Fibroblast of upper back skin (primary cell): ENCODE data around the gene HSPA12A.
A peak's percentile ranks its signal among the peaks of the same experiment; 100 is the strongest.
"Not testable (repeated sequence)": the region's sequence is repeated elsewhere in the genome, so short reads cannot be mapped to it uniquely, and the experiment has no call there.

Experiments
- DNase-seq: peaks from one replicate; pipeline ENCODE4 v3.0.0-alpha.2; 2013

Gene HSPA12A

GRCh38 chr10:116713846-116714245 lies 28.5 kb downstream of the HSPA12A start:
- DNase-seq, result no peak

GRCh38 chr10:116712989-116713543 lies 29.3 kb downstream of the HSPA12A start:
- DNase-seq, result no peak

GRCh38 chr10:116712519-116712918 lies 29.8 kb downstream of the HSPA12A start:
- no peak for DNase-seq

GRCh38 chr10:116711803-116712202 lies 30.6 kb downstream of the HSPA12A start:
- DNase-seq, result not testable (repeated sequence)

GRCh38 chr10:116710076-116710475 lies 32.3 kb downstream of the HSPA12A start:
- DNase-seq, result no peak

- no peak for DNase-seq
Measured at GRCh38 chr10:116708877-116709276, 33.5 kb downstream of the HSPA12A start.

GRCh38 chr10:116708391-116708821 lies 34.0 kb downstream of the HSPA12A start:
- DNase-seq, result peak; percentile 68

- DNase-seq, result no peak
Measured at GRCh38 chr10:116707981-116708380, 34.4 kb downstream of the HSPA12A start.

- DNase-seq, result no peak
Measured at GRCh38 chr10:116706281-116706680, 36.1 kb downstream of the HSPA12A start.

GRCh38 chr10:116705498-116705897 lies 36.9 kb downstream of the HSPA12A start:
- no peak for DNase-seq

- no peak for DNase-seq
Measured at GRCh38 chr10:116704926-116705325, 37.4 kb downstream of the HSPA12A start.

- no peak for DNase-seq
Measured at GRCh38 chr10:116702165-116702564, 40.2 kb downstream of the HSPA12A start.

GRCh38 chr10:116699471-116700150 lies 42.8 kb downstream of the HSPA12A start:
- DNase-seq, result no peak

- DNase-seq, result no peak
Measured at GRCh38 chr10:116699049-116699448, 43.3 kb downstream of the HSPA12A start.

GRCh38 chr10:116698364-116698763 lies 44.0 kb downstream of the HSPA12A start:
- DNase-seq, result no peak

- DNase-seq, result no peak
Measured at GRCh38 chr10:116697816-116698215, 44.5 kb downstream of the HSPA12A start.

GRCh38 chr10:116696919-116697318 lies 45.4 kb downstream of the HSPA12A start:
- DNase-seq, result no peak

- no peak for DNase-seq
Measured at GRCh38 chr10:116694927-116695268, 47.5 kb downstream of the HSPA12A start.

GRCh38 chr10:116694243-116694926 lies 48.0 kb downstream of the HSPA12A start:
- DNase-seq, result no peak

- DNase-seq, result no peak
Measured at GRCh38 chr10:116692225-116692624, 50.1 kb downstream of the HSPA12A start.

GRCh38 chr10:116691635-116692034 lies 50.7 kb downstream of the HSPA12A start:
- peak; percentile 4 for DNase-seq

- DNase-seq, result peak; percentile 29
Measured at GRCh38 chr10:116690356-116691322, 51.7 kb downstream of the HSPA12A start.

GRCh38 chr10:116689744-116690143 lies 52.6 kb downstream of the HSPA12A start:
- no peak for DNase-seq
